HG03060 (cell line): ENCODE results near the gene SDCBP2.

Source experiments
- ATAC-seq: cut with Tn5 transposase; IDR thresholded peaks from one replicate; pipeline ENCODE4 v1.9.1; 2021; ENCODE audit warnings: low read depth, moderate number of reproducible peaks; ENCODE audit not compliant: unreplicated experiment

SDCBP2 gene

DNA sequence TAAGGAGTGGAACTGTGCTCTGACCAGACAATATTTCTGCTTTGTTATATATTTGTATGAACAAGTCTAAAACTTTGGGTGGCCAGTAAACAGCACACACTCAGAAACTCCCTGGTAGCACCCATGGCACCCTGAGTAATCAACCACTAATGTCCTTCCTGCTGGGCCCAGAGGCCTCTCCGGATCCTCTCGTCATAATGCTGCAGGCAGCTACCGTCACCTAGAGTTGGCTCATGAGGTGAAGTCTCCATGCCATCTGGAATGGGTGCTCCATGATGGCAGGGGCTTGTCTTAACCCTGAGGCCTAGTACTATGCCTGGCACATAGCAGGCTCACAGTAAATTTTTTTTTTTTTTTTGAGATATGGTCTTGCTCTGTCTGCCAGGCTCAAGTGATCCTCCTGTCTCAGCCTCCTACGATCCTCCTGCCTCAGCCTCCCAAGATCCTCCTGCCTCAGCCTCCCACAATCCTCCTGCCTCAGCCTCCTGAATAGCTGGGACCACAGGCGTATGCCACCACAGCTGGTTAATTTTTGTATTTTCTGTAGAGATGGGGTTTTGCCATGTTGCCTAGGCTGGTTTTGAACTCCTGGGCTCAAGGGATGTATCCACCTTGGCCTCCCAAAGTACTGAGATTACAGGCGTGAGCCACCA, 3.0 kb upstream of the SDCBP2 start:
- no peak for ATAC-seq

DNA sequence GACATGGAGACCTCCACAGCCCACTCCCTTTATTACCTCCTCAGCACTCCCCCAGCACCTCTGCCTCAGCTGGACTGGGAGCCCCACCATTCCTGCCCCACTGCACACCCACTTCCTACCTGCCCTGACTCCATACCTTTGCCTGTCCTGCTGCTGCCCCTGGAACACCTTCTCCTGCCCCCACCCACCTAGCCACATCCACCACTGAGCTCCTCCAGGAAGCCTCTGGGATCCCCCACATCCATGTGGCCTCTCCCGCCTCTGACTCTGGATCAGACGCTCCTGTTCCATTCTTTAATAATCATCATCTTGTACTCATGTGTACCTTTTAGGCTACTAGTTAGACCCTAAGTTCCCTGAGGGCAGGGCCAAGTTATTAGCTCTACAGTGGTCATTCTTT, 2.2 kb upstream of the SDCBP2 start:
- ATAC-seq = no peak

DNA sequence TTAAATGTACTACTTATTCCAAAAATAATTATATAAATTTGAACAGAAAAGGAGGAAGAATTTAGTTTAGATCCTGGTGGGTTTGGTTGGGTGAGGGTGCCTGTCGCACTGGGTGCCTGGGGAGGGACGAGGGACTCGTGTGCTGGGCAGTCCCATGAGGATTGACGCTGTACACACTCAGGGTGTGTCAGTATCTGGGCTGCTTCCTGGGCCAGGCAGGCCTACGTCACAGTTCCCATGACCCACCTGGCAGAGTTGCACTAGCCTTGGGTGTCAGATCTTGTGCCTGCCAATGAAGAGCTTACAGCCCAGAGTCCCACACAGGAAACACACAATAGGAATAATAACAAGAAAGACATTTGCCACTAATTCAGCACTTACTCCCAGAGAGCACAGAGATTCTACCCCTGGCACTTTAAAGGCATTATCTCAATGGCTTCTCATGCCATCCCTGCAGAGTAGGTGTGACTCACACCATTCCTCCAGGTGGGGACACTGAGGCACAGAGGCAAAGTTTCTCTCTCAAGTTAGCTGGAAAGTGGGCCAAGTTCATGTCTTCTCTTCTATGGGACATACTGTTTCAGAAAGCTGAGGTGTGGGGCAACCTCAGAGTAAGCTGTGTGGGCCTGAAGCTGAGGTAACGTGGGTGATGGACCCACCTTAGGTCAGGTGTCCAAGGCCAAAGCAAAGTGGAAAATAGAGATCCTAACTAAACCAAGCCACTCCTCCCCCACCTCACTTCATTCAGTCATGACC, 1.3 kb upstream of the SDCBP2 start:
- no peak for ATAC-seq

DNA sequence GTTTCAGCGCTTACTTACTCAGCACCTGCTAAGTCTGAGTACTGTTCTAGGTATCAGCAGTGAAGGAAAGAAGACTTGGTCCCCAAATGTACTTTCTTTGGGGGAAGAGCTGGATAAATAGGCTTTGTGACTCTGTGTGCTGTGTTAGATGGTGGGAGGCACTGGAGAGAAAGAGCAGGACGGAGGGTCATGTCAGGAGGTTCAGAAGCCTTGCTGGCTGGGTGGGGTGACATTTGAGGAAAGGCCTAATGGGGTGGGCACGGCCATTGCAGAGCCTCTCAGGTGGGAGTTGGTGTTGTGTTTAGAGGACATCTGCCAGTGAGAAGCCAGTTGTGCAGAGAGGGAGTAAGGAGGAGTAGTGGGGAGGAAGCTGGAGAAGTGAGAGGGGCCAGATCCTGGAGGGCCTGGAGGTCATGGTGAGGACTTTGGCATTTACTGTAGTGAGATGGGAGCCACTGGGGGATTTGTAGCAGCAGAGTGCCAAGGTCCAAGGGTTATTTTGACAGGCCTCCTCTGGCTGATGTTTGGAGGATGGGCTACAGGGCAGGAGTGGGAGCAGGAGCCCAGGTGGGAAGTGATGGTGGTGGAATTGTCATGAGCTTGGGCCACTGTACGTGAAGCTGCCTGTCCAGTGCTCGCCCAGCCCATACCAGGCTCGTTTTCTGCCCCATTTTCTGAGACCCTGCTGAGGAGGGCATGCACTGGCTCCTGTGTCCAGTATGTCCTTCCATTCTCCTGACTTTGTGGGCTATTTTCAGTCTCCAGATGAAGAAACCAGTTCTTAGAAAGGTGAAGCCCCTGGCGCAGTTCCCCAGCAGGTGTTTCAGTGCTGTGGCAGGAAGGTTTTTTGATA, 886 bp downstream of the SDCBP2 start:
- ATAC-seq = no peak

DNA sequence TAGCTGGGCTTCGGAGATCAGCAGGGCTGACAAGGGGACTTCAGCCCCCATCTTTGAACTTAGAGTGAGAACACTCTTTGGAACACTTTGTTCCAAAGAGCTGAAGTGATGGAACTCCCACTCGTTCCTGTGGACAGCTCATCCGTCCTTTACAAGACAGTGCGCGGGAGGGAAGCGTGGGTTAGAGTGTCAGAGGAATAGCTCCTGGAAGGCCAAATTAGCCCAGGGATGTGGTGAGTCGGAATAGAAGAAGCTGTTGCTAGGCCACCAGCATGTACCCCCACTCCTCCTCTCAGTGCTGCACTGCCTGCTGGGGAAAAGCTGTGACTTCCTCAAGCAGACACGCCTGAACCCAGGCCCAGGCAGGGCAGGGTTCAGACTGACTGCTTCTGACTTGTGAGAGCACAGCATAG, 1.7 kb downstream of the SDCBP2 start:
- no peak for ATAC-seq

DNA sequence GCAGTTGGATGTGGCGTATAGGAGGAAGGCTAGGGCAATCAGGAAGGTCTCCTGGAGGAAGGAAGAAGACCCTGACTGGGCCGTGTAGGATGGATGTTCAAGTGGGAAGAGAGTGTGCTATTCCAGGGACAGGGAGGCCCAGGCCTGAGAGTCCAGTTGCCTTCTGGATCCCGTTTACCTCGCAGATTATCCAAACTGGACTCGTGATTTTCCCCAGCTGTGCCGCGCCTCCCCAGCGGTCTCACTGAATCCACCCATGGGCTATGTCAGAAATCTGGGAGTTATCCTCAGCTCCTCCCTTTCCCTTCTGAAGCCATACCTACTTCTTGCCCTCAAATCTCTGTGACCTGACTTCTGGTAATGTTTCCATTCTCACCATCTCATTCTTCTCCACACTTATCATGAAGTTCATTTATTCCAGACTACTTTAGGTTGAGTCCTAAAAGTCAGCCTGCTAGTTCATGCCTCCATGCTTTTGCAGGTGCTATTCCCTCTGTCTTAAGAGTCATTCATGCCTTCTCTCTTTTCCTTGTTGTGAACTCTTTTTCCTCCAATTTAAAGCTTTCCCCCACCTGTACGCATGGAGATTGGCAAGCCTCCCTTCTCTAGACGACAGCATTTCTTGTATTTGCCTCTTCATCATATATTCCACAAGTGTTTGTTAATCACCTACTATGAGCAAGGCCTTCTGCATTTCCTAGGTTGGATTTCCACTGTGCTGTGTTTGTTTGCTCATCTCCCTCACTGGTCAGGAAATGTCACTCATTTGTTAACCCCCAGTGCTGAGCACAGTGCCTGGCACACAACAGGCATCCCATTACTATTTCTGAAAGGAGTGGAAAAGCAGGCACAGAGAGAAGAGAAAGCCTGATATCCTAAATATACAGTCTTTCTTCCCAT, 2.7 kb downstream of the SDCBP2 start:
- ATAC-seq = no peak

DNA sequence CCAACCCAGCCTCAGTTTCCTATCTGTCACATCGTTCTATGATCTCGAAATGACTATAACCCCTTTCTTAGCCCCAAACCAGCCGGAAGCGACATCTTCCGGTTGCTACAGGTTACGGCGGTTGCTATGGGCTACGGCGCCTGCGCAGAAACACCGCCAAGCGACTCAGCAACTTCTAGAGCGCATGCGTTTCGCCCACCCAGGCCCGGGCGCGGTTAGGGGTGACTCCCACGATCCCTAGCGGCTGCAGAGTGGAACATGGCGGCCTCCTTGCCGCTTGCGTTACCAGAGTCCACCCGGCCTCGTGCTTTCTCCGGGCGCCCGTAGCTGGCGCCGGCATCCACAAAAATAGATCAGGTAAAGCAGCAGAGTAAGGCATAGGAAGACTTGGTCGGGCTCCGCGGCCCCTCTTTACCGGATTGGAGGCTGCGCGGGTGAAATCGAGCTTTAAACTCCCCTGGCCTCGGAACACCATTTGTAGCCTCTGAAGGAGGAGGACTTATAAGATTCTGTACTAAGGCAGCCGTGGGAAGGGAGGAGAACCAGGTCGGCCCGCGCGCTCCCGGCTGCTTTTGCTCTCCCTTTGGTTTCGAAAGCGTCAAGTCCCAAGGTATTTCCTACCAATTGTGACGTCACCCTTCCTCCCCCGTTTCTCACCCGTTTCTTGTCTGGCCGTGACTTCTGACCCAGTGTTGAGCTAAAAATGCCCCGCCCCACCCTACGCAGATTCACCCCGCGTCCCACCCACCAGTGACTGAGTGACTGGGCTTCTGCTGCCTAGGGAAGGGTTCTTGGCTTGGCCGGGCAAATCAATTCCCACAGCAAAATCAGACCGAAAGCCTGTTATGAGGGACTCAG, 3.5 kb downstream of the SDCBP2 start:
- peak; percentile 52 for ATAC-seq

DNA sequence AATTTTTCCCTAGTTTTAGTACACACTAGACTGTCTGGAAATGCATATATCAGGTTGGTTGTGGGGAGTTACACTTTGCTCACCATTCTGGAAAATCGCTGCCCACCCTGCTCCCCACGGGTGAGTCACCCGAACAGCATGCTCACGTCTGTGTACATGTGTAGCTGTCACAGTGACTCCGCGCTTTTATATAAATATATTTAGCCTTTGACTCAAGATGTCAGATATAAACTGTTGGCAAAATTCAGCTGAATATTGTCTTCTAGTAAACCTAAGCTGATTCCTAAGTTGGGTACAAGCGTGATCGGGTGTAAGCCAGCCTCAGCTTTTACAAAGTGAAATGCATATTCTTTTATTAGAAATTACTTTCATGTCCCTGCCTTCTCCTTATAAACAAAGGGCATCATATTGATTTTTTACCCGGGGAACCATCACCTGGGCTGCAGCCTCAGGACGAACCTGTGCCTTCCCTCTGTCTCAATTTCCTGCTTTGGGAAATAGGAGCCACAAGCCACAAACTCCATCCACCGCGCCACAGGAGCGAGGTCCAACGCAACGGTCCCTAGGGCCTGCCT, 4.3 kb downstream of the SDCBP2 start:
- ATAC-seq = no peak

DNA sequence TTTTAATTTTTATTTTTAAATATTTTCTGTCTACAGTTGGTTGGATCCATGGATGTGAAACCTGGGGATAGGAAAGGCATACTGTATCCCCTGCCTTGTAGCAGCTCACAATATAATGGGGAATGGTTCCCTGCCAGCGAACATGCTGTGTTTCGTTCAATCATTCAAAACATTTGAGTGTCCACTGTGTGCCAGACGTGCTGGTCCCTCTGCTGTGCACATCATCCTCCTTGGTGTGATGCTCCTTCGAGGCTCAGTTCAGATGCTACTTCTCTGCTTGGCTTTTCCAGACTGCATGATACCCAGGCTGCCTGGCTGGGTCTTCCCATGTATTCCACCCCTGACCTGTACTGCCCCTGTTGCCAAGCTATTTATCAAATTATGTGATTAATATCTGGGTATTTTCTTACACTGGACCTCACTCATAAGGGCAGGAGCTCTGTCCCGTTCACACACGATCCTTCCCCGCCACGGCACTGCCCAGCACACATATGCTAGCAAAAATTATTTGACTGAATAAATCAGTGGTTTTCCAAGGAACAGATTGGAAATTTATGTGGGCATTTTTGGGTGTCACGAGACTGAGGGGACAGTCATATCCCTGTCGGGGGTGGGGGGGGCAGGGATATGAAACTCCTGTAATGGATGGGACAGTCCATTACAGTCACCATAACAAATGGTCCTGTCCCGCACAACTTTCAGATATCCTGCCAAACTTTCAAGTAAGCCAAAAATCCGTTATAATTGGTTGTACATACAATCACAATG, 4.9 kb downstream of the SDCBP2 start:
- no peak for ATAC-seq

DNA sequence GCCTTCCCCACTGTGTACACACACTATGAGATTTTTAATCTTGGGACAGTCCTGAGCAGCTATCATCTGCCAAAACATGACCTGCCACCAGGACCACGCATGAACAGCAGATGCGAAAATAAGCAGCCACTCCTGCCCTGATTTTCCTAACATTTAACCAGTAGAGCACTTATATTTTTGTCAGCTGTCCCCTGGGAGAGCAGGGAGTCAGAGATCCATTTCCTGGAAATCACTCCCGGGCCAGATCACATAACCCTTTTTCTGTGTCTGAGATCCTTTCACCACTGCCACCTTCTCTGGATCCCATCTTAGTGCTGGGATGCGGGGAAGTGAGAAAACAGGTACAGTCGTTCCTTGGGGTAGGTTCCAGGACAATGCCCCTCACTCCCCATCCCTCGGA, 5.7 kb downstream of the SDCBP2 start:
- ATAC-seq = no peak

DNA sequence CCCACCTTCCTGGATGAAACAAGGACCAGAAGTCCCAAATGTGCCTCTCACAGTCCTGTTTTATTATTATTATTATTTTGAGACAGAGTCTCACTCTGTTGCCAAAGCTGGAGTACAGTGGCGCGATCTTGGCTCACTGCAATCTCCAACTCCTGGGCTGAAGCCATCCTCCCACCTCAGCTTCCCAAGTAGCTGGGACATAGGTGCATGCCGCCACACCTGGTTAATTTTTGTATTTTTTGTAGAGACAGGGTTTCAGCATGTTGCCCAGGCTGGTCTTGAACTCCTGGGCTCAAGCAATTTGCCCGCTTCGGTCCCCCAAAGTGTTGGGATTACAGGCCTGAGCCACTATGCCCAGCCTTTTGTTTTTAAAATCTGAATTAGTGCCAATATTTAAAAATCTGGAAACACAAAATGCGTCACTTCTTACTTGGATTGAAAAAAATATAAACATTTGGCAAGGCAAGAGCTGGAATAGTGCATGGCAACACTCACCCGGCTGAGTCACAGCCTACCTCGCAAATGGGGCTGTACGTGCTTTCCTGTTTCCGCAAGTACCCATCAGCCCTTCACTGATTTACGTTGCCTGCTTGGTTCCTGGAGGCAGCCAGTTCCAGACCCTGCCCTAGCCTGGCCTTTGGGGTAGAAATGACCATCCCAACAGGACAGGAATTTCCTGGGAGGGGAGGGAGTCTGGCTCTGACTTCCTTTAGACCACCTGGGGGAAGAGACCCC, 6.3 kb downstream of the SDCBP2 start:
- no peak for ATAC-seq

DNA sequence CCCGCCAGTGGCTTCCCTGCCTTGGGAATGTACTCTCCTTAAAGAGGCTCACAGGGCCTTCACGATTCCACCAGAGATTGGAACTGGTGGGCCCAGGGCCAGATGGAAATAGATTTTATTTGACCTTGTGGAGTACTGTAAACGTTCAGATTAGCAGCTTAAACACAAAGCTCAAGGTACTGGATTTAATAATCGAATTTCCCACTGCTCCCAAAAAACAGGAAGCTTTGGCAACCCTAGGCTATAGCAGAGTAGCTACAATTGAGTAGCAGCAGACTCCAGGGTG, 7.3 kb downstream of the SDCBP2 start:
- no peak for ATAC-seq

DNA sequence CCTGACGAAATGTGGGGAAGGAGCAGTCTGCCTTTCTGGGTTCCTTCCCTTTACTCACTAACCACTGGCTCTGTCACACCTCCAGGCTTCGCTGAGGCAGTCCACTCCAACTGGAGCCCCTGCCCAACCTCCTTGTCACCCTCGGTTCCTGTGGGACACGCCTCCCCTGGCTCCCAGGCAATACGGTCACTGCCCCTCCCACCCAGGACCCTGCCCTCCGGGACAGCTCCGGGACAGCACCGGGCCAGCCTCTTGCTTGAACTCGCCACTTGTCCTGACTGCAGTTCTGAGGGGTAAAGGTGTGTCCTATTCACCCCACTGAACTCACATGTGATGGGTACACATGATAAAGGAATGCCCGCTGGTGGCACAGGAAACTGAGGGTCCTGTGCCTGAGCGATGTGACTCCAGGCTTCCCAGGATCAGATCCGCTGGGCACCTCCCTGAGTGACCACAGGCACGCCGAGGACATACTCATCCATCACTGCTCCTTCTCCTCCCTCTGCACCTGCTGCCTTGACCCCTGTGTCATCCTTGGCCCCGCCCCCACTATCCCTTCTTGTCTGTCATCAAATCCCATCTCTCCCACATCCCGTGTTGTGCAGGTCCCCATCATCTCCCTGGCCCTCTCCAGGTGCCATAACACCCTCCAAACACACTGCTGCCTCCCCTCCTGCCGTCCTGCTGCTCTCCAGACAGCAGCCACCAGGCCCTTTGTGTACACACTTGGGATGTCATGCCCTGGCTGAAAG, 7.9 kb downstream of the SDCBP2 start:
- no peak for ATAC-seq

DNA sequence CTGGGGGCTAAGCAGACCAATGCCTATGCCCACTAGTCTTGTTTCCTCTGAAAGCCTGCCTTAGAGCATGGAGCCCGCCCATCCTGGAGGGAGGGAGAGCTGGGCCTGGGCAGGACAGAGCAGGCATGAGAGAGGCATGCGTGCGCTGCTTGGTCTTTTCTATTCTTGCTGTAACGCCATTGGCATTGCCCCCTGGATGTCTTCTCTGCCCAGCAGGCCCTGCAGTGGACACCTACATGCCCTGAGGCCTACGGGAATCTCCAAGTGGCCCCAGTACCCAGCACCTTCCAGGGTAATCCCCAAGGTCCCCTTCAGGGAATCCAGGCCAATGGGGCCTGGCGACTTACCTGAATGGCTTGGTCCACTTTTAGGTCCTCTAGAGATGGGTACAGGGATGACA, 8.9 kb downstream of the SDCBP2 start:
- no peak for ATAC-seq

DNA sequence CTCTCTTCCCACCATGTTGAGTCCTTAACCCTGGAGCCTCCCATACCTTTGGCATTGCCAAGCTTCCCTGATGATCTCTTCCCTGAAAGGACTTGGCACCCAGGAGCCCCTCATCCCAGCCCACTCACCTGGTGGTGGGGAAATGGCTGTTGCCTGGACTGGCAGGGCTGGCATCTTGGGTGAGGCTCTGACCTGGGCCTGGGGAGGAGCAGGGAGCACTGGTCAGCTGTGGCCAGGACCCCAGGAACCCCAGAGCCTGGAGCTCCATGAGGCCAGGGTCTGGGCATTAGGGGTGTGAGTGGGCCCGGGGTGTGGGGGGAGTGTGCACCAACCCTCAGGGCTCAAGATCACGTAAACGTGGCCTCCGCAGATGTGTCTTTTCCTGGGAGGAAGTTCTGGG, 9.5 kb downstream of the SDCBP2 start:
- ATAC-seq = no peak

DNA sequence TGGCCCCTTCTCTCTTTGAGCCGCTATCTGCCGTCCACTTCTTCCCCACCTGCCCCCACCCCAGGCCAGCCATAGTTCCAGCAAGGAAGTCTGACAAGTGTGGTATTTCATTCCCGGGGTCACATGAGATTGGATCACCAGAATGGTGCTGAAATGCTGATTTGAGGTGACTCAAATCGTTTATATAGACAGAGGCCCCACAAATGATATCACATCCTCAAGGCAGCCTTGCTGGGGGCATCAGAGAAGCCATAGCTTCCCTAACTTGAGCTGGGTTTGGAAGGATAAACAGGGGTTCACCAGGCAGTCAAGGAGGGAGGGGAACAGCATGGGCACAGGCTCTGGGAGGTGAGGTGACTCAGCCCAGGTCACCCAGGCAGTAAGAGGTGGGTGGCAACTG, 9.9 kb downstream of the SDCBP2 start:
- ATAC-seq = no peak

DNA sequence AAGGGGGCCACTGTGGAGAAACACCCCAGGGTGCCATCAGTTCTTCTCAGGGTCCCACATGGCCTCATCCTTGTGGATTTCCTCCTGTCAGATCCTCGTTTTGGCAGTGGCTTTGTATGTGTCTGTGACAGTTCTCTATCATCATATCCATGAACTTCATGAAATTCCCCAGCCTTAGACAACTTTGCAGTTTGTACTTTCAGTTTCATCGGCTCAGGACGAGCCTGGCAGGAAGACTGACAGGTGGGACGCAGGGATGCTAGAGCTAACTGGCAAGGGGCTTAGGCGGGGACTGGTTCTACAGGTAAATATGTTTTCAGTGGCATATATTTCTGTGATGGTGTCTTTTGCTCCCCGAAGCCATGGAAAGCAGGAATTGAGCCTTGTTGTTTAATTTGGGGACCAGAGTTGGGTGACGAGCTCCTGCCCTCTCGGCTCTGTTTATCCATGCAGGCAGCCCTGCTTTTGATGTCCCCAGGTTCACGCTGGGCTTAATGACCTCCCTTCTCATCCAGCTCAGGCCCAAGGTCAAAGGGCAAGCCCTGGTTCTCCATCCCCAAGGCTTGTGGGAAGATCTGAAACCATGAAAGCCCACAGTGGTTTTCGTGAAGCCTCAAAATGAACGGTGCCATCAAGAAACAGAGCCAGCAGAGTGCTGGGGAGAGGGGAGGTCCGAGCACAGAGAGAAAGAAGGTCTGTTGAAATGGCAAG, 11.2 kb downstream of the SDCBP2 start:
- ATAC-seq = no peak
